Right atrium auricular region (tissue), 2 donors: Measurements from ENCODE around the gene FADS3. TPM values are rescaled to one million over a fixed set of nuclear protein-coding genes. Genes with fewer than 3 reads are reported as not detected.

Source experiments
- DNase-seq: peaks from one replicate; pipeline ENCODE4 v3.0.0-alpha.2; 2019; ENCODE audit warnings: low spot score
- H3K27ac ChIP-seq, 2 donors: fragments of 200-600 bp; sonication (generic); 1 replicate in 1 of 2; 2 replicates in 1 of 2; pipeline ENCODE4 v1.5.1; 2016 to 2019
- H3K27me3 ChIP-seq, 2 donors: fragments of 200-600 bp; sonication (generic); one replicate each; pipeline versions ENCODE4 v1.5.1 to v1.6.0; 2017 to 2019
- H3K36me3 ChIP-seq: fragments of 200-600 bp; sonication (generic); one replicate; pipeline ENCODE4 v1.5.1; 2016
- H3K4me1 ChIP-seq, 2 donors: fragments of 200-600 bp; sonication (generic); one replicate each; pipeline versions ENCODE4 v1.5.1 to v1.6.0; 2017 to 2019
- H3K4me3 ChIP-seq, 2 donors: fragments of 200-600 bp; sonication (generic); 1 replicate in 1 of 2; 2 replicates in 1 of 2; pipeline ENCODE4 v1.5.1; 2017 to 2019; ENCODE audit warnings: mild to moderate bottlenecking in 1 of 2, moderate library complexity in 1 of 2
- H3K9me3 ChIP-seq, 2 donors: fragments of 200-600 bp; sonication (generic); one replicate each; pipeline ENCODE4 v1.5.1; 2019
- CTCF ChIP-seq, 2 donors: fragments of 200-600 bp; sonication (generic); IDR thresholded peaks; one replicate each; pipeline ENCODE4 v1.5.1; 2019; ENCODE audit warnings: antibody characterized with exemption in 2 of 2
- total RNA-seq, 2 donors: library from RNA; depleted of rRNA; stranded (reverse); fragments of >200 nt; gene quantifications; one replicate each; pipeline ENCODE4 v1.1.0, GENCODE V29; 2016

Gene FADS3
- total RNA-seq, 2 donors from 2014 or later: 48.7 to 93.0 TPM

DNA sequence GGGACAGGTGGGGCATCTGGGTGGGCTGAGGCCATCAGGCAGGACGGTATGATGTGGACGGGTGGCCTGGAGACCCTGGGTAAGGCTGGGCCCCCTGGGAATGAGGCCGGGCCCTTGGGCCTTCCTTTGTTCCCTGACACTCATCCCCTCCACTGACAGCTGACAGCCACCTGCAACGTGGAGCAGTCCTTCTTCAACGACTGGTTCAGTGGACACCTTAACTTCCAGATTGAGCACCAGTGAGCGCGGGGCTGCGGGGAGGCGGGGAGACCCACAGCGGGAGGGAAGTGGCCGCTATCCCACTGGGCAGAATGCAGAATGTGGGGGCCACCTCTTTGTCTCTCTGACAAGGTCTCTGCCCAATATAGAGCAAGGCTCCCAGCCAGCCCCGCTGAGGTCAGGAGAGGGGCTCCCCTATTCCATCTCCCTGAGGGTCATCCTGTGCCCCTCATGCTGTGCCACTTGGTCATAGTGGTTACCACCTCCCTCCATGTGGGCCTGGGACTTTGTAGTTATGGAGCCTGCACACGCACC is 27.7 kb downstream of the FADS3 start:
- Histone ChIP-seq H3K36me3 (no peaks in the 10 kb centered on the region), H3K4me3 (no peak overlapping the region), H3K9me3 (no peaks in the 10 kb centered on the region), H3K27ac (no peak overlapping the region), H3K27me3 (no peaks in the 10 kb centered on the region), H3K4me1 (peaks cover 0 to 23% of the 10 kb centered on the region in 2 donors)
- DNase-seq: no peak
- no peak for TF ChIP-seq CTCF (IDR thresholded peaks at IDR 0.05)

DNA sequence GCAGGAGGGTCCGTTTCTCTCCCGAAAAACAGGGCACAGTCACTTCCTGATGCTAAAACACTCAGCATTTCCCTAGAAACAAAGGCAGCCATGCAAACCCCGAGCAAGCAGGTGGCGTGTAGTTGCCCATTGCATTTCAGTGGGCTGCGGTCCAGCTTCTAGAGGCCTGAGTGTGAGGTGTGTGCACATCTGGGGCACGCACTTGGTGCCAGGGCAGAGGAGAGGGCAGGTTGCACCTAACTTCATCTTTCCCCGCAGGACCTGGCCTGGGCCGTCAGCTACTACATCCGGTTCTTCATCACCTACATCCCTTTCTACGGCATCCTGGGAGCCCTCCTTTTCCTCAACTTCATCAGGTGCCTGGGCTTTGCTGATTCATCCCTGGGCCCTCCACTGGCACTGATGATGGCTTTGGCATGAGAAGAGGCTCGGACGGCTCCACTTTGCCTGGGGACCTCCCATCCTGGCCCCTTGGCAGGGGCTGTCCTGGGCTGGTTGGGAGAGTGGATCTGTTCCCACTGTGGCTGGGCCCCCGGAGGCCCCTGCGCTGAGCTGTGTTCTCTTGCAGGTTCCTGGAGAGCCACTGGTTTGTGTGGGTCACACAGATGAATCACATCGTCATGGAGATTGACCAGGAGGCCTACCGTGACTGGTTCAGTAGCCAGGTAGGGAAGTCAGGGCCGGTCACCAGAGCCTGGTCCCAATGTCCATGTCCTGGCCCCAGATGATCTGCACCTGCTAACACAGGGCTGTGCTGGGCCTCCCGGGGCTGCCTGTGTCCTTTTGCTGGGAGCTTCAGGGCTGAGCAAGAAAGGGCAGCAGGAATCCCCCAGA is 28.4 kb downstream of the FADS3 start:
- Histone ChIP-seq H3K27ac (peak overlapping the region; percentile 55 to 71), H3K4me1 (peaks cover 0 to 23% of the 10 kb centered on the region in 2 donors), H3K9me3 (no peaks in the 10 kb centered on the region), H3K27me3 (no peaks in the 10 kb centered on the region), H3K36me3 (no peaks in the 10 kb centered on the region), H3K4me3 (no peak overlapping the region)
- DNase-seq: no peak
- no peak for TF ChIP-seq CTCF (IDR thresholded peaks at IDR 0.05)

DNA sequence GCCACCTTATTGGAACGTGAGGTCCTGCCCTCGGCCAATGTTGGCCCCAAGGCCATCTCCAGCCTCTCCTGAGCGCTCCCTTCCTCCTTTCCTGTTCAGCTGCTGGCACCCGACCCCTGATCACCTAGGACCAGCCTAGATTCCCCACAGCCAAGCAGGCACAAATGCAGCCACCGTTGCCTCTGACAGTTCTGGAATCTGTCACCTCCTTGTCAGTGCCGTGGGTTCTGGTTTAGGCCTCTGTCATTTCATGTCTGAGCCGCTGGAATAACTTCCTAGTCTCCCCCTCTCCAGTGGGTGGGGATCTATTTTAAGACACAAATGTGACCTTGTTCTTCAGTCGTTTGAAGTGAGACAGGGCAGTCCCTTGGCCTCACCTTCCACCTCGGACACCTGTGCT is 29.7 kb downstream of the FADS3 start:
- H3K9me3 ChIP-seq: no peaks in the 10 kb centered on the region
- H3K36me3 ChIP-seq: no peaks in the 10 kb centered on the region
- peak overlapping the region; percentile 55 to 71 for H3K27ac ChIP-seq
- no peak for TF ChIP-seq CTCF (IDR thresholded peaks at IDR 0.05)
- peaks cover 0 to 23% of the 10 kb centered on the region in 2 donors for H3K4me1 ChIP-seq
- H3K4me3 ChIP-seq: no peak overlapping the region
- H3K27me3 ChIP-seq: no peaks in the 10 kb centered on the region
- DNase-seq: no peak

DNA sequence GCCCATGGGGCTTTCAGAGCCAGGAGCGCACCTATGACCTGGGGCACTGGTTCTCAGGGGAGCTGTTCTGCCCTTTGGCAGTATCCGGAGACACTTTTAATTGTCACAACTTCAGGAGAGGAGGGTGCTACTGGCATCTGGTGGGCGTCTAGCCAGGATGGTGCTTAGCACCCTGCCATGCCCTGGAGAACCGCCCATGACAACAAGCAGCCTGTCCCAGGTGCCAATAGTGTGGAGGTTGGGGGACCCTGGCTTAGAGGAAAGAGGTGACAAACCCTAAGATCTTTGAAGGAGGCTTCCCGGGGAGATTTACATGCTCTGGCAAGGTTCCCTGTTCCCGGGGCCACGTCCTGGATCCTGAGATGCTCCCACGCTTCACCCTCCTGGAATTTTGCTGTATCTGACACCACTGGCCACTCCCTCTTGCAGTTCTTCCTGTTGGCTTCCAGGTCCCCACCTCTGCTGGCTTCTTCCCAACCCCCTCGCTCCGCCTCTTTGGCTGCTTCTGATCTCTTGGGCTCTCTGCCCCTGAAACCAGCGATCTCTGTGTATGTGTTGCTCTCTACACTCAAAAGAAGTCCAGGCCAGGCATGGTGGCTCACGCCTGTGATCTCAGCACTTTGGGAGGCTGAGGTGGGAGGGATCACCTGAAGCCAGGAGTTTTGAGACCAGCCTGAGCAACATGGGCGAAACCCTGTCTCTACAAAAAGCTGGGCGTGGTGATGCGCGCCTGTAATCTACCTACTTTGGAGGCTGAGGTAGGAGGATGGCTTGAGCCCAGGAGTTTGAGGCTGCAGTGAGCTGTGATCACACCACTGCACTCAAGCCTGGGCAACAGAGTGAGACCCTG is 31.1 kb downstream of the FADS3 start:
- H3K4me1 ChIP-seq: peaks cover 0 to 23% of the 10 kb centered on the region in 2 donors
- H3K4me3 ChIP-seq: no peak overlapping the region
- H3K27me3 ChIP-seq: no peaks in the 10 kb centered on the region
- H3K27ac ChIP-seq: peak overlapping the region; percentile 4 to 61
- TF ChIP-seq CTCF (IDR thresholded peaks at IDR 0.05): no peak
- peak; percentile 80 for DNase-seq
- H3K36me3 ChIP-seq: no peaks in the 10 kb centered on the region
- H3K9me3 ChIP-seq: no peaks in the 10 kb centered on the region

DNA sequence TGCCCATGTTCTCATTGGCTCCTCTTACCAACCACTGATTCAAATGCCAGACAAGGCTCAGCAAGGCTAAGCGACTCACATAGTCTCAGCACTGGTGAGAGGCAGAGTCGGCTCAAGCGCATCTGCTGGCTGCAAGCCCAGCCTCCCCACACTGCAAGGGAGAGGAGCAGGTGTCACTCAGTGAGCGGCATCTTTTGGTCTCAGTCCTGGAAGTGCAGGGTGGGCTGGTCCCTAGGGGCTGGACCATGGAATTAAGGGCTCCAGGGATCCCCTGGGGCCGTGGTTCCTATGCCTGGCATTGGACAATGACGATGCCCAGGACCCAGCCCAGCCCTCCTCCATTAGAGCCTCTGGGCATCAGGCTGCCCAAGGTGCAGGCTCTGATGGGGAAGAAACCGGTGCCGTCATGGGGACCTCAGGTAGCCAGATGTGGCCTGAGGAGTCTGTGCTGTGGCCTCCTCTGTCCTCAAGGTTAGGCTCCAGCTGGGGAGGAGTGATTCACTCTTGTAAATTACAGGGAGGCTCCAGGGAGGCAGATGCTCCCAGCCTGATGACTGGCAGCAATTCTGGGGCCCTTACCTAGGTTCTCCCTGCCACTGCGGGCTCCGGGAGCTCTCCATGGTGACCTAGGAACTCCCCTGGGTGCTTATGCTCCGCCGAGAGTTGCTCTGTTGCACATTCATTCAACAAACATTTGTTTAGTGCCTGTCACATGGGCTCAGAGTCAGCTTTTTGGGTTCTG is 35.2 kb downstream of the FADS3 start:
- no peak for TF ChIP-seq CTCF (IDR thresholded peaks at IDR 0.05)
- Histone ChIP-seq H3K27me3 (no peaks in the 10 kb centered on the region), H3K4me3 (no peak overlapping the region), H3K27ac (no peak overlapping the region), H3K4me1 (peaks cover 0 to 26% of the 10 kb centered on the region in 2 donors), H3K9me3 (no peaks in the 10 kb centered on the region), H3K36me3 (no peaks in the 10 kb centered on the region)
- DNase-seq: no peak
